Activated CD8-positive, alpha-beta memory T cell treated with anti-CD3 and anti-CD28 coated beads, Interleukin-2, amount 50 U/mL, for 48 hours (primary cell): ENCODE data around the gene TMEM60.
"Not testable (repeated sequence)": the region's sequence is repeated elsewhere in the genome, so short reads cannot be mapped to it uniquely, and the experiment has no call there.

ENCODE experiments used
- DNase-seq: peaks from one replicate; pipeline ENCODE4 v3.0.0-alpha.2; 2020

TMEM60 gene, protein sequence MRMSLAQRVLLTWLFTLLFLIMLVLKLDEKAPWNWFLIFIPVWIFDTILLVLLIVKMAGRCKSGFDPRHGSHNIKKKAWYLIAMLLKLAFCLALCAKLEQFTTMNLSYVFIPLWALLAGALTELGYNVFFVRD

DNA sequence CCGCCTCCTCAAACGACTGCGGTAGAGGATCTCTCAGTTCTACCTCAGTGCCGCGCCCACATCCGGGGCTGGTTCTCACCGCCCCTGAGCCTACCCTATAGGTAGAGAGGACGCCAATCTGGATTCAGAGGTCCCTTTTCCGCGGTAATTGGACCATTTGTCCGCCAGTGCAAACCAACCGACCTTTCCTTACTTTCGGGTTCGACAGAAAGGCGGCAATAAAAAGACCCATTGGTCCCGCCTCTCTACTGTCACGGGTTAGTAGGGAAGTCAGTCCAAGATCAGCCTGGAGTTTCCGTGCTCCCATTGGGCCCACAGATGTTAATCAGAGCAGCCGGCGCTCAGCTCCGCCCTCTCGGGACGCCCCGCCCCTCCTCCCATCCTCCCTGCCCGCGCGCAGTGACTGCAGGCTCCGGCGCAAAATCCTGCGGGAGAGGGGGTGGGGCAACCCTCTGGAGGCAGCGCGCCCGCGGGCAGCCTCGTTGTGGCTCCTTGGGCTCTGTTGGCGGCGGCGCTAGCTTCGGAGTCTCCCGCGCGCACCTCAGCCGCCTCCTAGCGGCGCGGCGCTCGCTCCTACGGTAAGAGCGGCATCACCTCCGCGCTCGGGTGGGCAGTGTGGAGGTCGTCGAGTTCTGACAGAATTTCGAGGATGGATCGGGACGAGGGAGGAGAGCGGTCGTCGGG lies at the start of gene TMEM60, which contains the start of gene PHTF2:
Gene TMEM60 (minus strand): TSS at position 41 of the 684 bp plus-strand sequence. CDS start 4,061 bp downstream, outside the sequence.
Gene PHTF2 (plus strand): TSS at position 380 of the 684 bp plus-strand sequence.
- DNase-seq, result peak; percentile 92

DNA sequence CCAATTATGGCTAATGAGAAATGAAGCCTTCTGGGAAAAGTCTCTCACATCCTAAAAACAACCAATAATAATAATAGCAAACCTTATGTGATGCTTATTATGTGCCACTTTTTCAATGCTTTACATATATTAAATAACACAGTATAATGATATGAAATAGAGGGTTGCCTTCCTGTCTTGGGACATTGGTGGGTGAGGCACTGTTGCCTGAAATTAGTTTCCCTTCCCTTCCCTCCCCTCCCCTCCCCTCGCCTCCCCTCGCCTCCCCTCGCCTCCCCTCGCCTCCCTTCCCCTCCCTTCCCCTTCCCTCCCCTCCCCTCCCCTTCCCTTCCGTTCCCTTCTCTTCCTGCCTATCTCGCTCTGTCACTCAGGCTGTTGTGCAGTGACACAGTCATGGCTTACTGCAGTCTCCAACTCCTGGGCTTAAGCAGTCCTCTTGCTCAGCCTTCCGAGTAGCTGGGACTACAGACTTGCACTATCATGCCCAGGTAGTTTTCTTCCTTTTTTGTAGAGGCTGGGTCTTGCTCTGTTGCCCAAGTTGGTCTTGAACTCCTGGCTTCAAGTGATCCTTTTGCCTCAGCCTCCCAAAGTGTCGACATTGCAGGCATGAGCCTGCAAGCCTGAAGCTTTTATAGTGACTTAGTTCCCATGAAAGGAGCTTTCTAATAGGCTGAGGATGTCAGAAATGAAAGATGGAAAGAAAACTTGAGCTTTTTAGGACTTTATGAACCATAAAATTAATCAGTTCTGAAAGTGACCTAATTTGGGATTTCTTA lies 48.3 kb upstream of the TMEM60 start:
- DNase-seq, result no peak

DNA sequence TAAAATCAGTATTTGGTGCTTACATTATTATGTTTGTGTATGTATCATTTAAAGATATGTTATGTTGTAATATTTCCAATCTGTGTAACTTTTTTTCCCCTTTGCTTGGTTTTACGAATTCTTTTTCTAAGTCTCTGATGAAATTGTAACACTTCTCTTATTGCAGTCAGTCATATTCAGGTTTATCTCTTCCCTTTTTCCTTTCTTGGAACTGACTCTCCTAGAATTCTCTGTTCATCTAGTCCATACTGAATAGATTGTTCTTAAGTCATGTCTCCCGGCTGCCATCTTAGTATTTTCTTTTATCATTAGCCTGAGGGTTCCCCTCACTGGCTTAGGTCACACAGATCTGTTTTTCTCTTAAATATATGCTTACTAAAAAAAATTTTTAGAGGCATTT lies 45.0 kb upstream of the TMEM60 start:
- DNase-seq, result no peak

DNA sequence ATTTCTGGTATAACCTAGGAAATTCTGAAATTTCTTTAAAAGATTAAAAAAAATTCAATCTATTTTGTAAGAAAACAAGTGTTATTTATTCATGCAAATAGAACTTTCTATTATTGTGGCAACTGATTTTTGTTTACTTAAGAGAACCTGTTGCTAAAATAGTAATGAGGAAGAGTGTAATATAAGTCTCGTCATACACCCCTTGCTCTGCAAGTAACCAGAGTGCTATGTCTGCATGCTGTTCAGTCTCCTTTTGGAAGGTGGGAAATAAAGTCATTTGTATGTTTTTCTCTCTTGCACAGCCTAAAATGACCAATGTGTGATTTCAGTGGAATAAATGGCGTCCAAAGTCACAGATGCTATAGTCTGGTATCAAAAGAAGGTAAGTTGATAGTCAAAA lies 41.7 kb upstream of the TMEM60 start:
- DNase-seq, result no peak

DNA sequence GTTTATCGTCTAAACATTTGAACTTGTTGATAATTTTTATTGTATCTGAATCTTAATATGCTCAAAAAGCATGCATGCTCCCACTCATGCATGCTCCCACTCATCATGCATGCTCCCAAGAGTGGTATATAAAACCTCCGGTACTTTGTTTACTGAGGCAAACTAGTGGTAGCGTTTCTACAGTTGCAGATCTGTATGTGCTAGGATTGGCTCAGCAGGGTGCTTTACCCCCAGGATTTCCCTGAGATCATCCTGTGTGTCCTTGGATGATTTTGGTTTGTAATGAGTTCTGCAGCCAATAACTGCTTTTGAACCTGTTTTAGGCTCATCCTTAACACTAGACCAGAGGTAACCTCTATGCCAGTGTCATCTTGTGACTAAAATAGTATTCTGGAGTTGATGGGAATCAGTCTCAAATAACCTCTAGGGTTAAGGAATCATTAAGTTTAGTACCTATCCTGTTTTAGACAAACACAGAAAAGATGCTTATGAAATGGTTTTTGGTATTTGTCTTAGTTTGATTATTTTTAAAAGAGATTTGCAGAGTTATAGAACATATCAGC lies 40.8 kb upstream of the TMEM60 start:
- no peak for DNase-seq

DNA sequence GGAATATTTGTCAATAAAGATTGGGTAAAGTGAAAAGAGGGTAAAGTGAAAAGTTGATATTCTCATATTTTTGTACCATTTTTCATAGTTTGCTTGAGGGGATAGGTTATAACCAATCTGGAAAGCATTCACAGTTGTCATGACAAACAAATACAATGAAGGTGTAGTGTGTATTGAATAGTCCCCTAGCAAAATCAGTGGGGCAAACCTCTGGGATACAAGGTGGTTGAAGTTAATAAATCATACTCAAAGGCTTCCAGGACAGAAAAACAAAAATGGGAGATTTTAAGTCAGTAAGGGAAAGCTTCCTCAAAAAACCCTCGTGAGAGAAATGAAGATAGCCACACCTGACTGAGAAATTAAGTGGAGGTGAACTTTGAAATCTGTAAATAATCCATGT lies 39.7 kb upstream of the TMEM60 start:
- DNase-seq, result no peak

DNA sequence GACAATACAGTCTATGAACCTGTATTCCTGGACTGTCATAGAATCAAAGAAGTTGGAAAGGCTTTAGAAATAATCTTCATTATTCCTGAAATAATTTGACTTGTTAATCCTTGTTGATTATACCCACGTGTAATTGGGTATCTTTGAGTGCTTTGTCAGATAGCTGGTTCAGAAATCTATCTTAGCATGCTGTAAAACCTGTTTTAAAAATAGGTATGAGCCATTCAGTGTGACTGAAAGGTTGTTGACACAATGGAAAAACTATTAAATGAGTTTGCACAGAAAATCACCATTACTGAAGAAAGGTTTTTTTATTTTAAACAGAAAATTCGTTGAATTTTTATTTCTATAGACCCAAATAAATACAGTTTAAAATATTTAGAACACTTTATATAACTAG lies 39.0 kb upstream of the TMEM60 start:
- DNase-seq, result no peak

DNA sequence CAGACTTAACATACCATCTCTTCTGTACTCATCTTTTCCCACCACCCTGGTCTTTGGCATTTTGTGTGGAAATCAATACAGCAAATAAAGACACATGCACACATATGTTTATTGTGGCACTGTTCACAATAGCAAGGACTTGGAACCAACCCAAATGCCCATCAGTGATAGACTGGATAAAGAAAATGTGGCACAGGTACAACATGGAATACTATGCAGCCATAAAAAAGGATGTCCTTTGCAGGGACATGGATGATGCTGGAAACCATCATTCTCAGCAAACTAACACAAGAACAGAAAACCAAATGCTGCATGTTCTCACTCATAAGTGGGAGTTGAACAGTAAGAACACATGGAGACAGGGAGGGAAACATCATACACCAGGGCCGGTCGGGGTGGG lies 38.2 kb upstream of the TMEM60 start:
- not testable (repeated sequence) for DNase-seq

DNA sequence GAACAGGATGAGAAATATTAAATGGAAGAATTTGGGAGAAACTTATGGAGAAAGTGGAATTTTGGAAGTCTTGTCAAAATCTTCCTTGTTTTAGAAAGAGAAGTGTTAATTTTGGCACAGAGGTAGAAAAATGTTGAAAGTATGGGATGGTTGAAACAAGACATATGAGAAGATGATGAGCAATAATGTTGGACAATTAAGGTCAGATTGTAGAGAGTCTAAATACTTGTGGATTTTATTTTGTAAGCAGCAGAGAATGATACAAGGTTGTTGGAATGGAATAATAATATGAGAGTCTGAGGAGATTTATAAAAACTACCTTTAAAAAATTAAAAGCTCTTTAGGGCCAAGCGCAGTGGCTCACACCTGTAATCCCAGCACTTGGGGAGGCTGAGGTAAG lies 34.9 kb upstream of the TMEM60 start:
- DNase-seq, result no peak

DNA sequence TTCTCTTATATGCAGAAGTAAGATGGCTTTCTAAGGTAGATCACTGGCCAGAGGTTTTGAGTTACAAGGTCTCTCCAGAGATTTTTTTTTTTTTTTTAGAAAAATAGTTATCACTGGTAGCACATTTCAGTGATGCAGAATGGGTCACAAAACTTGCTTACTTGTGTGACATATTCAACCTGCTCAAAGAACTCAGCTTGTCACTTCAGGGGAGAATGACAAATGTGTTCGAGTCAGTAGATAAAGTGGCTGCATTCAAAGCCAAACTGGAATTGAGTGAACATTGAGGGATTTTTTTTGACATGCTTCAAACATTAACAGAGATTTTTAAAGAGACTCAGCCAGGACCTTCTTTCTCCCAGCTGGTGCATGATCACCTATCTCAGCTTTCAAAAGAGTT lies 33.7 kb upstream of the TMEM60 start:
- no peak for DNase-seq

DNA sequence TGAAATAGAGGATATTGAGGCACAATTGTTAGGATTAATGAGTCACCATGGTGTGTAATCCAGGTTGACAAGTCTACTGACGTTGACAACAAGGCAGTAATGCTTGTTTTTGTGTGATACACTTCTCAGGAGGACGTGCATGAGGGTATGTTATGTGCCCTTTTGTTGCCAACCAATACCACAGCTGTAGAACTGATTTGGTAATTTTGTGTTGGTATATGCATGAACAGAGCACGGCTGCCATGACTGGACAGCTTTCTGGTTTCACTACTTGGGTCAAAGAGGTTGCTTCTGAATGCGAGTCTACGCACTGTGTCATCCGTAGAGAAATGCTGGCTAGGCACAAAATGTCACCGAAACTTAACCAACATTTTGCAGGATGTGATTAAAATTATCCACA lies 33.2 kb upstream of the TMEM60 start:
- DNase-seq, result no peak

DNA sequence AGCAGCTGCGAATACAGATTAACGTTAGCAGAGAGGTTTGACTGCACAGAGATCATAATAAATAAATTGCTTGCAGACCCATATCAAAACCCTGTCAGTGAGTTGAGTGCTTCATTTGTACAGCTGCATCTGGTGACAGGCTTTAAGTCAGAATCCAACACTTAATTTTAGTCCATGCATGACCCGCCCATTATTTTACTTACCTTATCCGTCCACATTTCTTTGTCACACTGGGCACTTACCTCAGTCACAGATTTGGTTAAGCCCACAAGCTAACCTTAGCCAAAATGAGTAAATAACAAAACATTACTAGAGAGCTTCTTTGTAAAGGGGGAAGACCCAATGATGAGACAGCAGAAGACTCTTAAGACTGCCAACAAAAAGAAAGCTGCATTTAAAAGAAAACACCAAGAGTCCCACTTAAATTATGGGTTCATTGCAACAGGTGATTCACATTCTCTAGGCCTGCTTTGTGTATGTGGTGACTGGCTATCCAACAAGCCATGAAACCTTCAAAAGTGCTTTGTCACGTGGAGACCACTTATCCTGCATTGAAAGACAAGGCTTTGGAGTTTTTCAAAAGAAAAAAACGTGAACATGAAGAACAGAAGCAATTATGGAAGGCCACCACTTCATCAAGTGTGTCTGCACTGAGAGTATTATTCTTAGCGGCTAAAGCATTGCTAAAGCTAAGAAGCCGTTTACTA lies 32.6 kb upstream of the TMEM60 start:
- DNase-seq, result no peak

DNA sequence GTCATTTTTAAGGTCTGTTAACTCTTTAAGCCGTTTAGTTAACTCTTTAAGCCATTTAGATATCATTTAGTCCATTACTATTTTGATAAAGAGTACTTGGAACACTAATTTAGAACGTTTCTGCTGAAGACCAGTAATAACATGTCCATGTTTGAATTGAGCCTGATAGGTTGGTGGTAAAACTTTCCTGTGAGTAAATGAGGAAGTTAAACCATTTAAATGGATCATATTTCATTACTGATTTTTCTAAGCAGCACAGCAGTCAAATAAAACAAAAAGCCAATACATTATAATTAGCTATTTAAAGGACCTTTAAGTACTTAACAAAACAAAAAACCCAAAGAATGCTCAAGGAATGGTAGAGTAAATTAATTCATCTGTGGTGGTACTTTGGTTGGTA lies 29.8 kb upstream of the TMEM60 start:
- no peak for DNase-seq

DNA sequence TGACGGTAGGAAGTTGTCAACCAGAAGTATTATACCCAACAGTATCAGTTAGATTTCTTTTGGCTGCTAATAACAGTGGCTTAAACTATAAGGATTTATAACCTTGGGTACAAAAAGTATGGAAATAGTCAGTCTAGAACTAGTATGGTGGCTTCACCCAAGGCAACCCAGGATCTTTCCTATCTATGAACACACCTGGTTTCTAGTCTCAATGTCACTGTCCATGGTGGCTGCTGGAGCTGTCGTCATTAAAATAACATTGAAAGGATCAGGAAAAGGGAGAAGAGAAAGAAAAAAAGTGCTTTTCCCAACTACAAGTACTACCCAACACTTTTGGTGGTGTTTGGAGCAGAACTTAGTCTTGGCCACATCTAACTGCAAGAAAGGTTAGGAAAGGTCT lies 28.1 kb upstream of the TMEM60 start:
- no peak for DNase-seq

DNA sequence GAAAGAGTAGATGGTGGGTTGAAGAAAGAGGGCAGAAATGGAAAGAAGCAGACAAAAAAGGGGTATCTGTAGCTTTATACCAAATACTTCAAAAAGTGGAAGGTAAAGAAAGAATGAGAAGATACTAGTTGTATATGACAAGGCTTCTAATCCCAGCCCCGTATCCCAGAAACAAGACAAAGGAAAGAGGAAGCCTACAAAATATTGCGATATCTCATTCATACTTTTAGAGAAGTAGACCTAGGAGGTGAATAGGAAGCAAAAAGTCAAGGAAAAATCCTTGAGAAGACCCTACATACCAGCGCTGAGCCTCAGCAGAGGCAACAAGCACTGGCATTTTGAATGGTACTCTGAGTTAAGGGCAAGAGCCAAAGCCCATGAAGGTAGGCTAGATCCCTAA lies 26.9 kb upstream of the TMEM60 start:
- no peak for DNase-seq

DNA sequence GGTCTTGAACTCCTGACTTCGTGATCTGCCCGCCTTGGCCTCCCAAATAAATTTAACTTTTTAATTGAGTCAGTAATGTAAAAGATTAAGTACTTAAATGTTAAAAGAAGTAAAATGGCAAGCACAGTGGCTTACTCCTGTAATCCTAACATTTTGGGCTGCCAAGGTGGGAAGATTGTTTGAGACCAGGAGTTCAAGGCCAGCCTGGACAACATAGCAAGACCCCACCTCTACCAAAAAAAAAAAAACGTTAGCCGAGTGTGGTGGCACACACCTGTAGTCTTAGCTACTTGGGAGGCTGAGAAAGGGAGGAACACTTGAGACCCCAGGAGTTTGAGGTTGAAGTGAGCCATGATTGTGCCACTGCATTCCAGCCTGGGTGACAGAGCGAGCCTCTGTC lies 26.4 kb upstream of the TMEM60 start:
- DNase-seq, result no peak

DNA sequence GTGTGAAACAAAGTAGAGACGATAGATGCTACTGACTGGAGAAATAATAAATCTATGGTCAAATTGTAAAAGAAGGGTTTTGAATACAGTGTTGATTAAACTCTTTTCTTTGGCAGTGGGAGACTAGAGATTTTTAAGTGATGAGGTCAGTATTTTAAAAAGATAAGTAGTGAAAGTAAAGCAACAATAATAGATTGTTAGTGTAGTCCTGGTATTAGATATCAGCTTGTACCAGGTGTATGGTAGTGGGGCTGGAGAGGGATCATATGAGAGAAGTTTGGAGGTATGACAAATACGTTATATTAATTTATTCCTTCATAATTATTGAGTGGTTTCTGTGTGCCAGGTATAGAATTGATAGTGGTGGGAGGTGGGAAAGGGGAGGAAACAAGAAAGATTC lies 25.6 kb upstream of the TMEM60 start:
- DNase-seq, result no peak

DNA sequence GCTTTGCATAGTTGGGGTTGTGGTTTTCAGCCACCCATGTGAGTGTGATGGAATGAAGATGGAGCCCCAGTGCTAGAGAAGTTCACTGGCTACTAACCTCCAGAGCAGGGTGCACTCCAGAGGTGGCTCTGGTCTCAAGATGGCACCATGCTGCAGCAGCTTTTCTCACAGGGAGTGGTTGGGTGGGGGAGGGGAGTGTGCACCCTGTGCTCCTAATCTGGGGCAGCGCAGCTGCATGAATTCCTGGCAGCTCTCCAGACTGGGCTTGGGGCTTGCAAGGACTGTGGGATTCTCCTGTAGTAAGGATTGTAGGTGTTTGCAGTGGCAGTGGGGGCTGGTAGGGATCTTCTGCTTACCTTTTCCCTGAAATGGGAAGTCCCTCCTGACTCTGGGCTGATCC lies 24.0 kb upstream of the TMEM60 start:
- DNase-seq, result no peak

DNA sequence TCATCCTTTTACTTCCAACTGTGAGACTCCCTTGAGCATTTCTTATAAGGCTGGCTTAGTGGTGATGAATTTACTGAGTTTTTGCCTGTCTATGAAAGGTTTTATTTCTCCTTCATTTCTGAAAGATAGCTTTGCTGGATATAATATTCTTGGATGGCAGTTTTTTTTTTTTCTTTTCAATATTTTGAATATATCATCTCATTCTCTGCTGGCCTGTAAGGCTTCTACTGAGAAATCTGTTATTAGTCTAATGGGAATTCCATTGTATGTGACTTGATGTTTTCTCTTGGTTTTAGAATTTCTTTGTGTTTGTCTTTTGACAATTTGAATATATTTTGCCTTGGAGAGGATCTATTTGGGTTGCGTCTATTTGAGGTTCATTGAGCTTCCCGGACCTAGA lies 22.7 kb upstream of the TMEM60 start:
- DNase-seq, result no peak

DNA sequence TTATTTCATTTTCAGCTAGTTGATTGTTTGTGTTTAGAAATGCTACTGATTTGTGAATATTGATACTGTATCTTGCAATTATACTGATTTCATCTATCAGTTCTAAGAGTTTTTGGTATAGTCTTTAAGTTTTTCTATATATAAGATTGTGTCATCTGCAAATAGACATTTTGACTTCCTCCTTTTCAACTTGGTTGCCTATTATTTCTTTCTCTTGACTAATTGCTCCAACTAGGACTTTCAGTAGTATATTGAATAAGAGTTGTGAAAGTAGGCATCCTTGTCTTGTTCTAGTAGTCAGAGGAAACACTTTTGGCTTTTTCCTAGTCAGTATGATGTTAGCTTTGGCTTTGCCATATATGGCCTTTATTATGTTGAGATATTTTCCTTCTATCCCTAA lies 20.8 kb upstream of the TMEM60 start:
- no peak for DNase-seq

DNA sequence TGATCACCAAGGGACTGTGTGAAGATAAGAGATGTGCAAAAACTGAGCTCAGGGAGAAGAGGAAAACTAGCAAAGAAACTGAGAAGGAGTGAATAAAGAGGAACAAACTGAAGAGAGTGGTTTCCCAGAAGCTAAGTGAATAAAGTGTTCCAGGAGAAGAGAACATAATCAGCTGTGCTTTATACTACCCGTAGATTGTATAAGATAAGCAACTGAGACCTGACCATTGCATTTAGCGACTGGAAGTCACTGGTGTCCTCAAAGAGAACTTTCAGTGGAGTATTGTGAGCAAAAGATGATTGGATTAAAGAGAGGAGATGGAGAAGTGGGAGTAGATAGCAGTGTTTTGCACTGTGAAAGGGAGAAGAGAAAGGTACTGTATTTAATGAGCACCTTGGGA lies 14.9 kb upstream of the TMEM60 start:
- no peak for DNase-seq

DNA sequence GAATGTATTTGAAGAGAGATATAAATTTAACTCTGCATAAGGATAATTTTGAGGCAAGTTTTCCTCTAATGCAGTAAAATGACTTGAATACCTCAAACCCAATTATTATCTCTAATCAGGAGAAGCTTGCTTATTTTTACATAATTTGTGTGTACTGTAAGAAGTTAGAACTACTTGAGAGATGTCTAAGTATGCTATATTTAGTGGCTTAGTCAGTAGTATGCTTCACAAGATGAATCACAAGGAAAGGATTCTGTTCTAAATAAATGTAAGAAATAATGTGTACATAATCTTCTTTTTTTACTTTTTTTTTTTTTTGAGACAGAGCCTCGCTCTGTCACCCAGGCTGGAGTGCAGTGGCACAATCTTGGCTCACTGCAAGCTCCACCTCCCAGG lies 14.1 kb upstream of the TMEM60 start:
- no peak for DNase-seq

DNA sequence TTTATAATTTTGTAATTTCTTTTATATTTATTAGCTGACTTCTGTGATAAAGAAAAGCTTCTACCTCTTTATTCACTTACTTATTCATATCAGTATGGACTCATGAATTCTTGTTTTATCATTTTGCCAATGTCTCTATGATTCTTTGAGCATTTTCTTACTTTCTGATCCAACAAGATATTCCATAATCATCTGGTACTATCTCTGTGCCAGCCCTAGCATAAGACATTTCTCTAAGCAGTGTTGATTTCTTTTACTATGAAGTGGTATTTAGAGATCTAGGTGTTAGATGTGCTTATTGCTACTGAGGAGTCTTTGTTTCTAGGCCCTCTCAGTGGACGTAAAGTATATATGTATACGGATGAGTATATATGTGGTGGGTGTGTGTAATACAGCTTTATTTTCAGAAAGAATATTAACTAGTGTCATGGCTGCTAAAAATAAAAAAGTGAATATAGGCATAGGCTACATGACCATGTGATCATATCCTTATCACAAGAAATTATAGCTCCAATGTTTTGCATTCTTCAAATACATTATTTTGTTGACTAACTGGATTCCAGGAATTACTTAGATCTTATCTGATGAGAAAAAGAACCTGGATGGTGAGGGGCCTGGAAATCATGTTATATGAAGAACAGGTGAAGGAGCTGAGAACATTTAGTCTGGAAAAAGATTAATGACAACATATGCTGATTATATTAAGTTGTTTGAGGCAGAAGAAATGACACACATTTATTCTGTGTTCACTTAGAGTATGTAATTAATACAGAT lies 13.5 kb upstream of the TMEM60 start:
- no peak for DNase-seq
